HG02870 (cell line): ENCODE results near the gene PLCH2.

Source experiments
- ATAC-seq: cut with Tn5 transposase; IDR thresholded peaks from one replicate; pipeline ENCODE4 v1.9.1; 2021; ENCODE audit warnings: mild to moderate bottlenecking, moderate library complexity; ENCODE audit not compliant: unreplicated experiment

Gene PLCH2

GRCh38 chr1:2474104-2474844 lies 1.8 kb upstream of the PLCH2 start:
- ATAC-seq, result no peak

GRCh38 chr1:2474933-2475371 lies 1.1 kb upstream of the PLCH2 start:
- no peak for ATAC-seq

GRCh38 chr1:2475571-2475970 lies 518 bp upstream of the PLCH2 start:
- ATAC-seq, result no peak

- ATAC-seq, result no peak
Observed at GRCh38 chr1:2477309-2477708, 1.2 kb downstream of the PLCH2 start.

GRCh38 chr1:2477791-2478499 lies 1.9 kb downstream of the PLCH2 start:
- no peak for ATAC-seq

- ATAC-seq, result no peak
Observed at GRCh38 chr1:2479186-2479585, 3.1 kb downstream of the PLCH2 start.

GRCh38 chr1:2479618-2480017 lies 3.5 kb downstream of the PLCH2 start:
- no peak for ATAC-seq

GRCh38 chr1:2480236-2480985 lies 4.3 kb downstream of the PLCH2 start:
- ATAC-seq, result no peak

- no peak for ATAC-seq
Observed at GRCh38 chr1:2480986-2481364, 4.9 kb downstream of the PLCH2 start.

GRCh38 chr1:2481885-2482284 lies 5.8 kb downstream of the PLCH2 start:
- no peak for ATAC-seq

- no peak for ATAC-seq
Observed at GRCh38 chr1:2482588-2482987, 6.5 kb downstream of the PLCH2 start.

GRCh38 chr1:2483026-2483425 lies 6.9 kb downstream of the PLCH2 start:
- no peak for ATAC-seq

GRCh38 chr1:2483970-2484369 lies 7.9 kb downstream of the PLCH2 start:
- ATAC-seq, result no peak

GRCh38 chr1:2486041-2486440 lies 10.0 kb downstream of the PLCH2 start:
- no peak for ATAC-seq

GRCh38 chr1:2486558-2486957 lies 10.5 kb downstream of the PLCH2 start:
- ATAC-seq, result no peak

- ATAC-seq, result no peak
Observed at GRCh38 chr1:2488688-2489087, 12.6 kb downstream of the PLCH2 start.

GRCh38 chr1:2489615-2490014 lies 13.5 kb downstream of the PLCH2 start:
- ATAC-seq, result no peak

GRCh38 chr1:2492091-2492490 lies 16.0 kb downstream of the PLCH2 start:
- ATAC-seq, result no peak

- no peak for ATAC-seq
Observed at GRCh38 chr1:2493218-2493617, 17.1 kb downstream of the PLCH2 start.

- no peak for ATAC-seq
Observed at GRCh38 chr1:2493691-2494322, 17.7 kb downstream of the PLCH2 start.

- no peak for ATAC-seq
Observed at GRCh38 chr1:2494323-2494693, 18.2 kb downstream of the PLCH2 start.
